ENCODE data around the gene NOP53. TPM values are rescaled to one million over a fixed set of nuclear protein-coding genes. Genes with fewer than 3 reads are reported as not detected.
"Not testable (repeated sequence)": the region's sequence is repeated elsewhere in the genome, so short reads cannot be mapped to it uniquely, and the experiment has no call there.

Gene NOP53
- total RNA-seq, 2 donors from 2014 or later = 189 to 220 TPM

DNA sequence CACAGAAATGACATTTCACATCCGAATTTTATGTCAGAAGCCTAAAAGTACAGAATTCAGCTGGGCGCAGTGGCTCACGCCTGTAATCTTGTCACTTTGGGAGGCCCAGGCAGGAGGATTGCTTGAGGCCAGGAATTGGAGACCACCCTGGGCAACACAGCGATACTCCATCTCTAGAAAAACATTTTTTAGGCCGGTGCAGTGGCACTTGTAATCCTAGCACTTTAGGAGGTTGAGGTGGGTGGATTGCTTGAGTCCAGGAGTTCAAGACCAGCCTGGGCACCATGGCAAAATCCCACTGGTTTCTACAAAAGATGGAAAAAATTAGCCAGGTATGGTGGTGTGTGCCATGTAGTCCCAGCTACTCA is 15.3 kb downstream of the NOP53 start:
- no peak for ATAC-seq (ENCODE audit: insufficient number of reproducible peaks, low FRiP score, low read depth)

DNA sequence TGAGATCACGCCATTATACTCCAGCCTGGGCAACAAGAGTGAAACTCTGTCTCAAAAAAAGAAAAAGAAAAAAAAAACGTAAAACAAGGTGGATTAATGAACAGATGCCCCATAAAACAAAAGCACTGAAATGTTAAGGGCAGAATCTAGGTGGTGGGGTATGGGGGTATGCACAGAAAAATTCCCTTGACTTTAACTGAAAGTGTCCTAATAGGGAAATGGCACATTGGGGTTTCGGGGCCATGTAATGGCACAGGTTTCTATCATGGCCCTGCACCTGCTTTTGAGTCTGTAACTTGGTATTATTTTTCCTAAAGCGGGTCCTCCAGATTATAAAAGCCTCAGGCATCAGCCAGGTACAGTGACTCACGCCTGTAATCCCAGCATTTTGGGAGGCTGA is 16.2 kb downstream of the NOP53 start:
- Histone ChIP-seq H3K27ac (no peak overlapping the region), H3K4me3 (no peak overlapping the region), H3K4me1 (ENCODE audit: control insufficient read depth in 1 of 2, low read depth in 2 of 2) (no peaks in the 10 kb centered on the region), H3K36me3 (peaks cover 21% of the 10 kb centered on the region), H3K27me3 (replicated peaks; ENCODE audit: insufficient read depth) (no peaks in the 10 kb centered on the region), H3K9me3 (no peaks in the 10 kb centered on the region)
- TF ChIP-seq, protein P1, sequence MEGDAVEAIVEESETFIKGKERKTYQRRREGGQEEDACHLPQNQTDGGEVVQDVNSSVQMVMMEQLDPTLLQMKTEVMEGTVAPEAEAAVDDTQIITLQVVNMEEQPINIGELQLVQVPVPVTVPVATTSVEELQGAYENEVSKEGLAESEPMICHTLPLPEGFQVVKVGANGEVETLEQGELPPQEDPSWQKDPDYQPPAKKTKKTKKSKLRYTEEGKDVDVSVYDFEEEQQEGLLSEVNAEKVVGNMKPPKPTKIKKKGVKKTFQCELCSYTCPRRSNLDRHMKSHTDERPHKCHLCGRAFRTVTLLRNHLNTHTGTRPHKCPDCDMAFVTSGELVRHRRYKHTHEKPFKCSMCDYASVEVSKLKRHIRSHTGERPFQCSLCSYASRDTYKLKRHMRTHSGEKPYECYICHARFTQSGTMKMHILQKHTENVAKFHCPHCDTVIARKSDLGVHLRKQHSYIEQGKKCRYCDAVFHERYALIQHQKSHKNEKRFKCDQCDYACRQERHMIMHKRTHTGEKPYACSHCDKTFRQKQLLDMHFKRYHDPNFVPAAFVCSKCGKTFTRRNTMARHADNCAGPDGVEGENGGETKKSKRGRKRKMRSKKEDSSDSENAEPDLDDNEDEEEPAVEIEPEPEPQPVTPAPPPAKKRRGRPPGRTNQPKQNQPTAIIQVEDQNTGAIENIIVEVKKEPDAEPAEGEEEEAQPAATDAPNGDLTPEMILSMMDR (IDR thresholded peaks at IDR 0.05) = no peak
- DNase-seq (ENCODE audit: low spot score) = no peak
- no peak for ATAC-seq (ENCODE audit: insufficient number of reproducible peaks, low FRiP score, low read depth)

More for the DNA sequence above, 15.3 kb downstream of the NOP53 start:
- no peak for DNase-seq (ENCODE audit: low spot score)
- TF ChIP-seq, protein P1 (IDR thresholded peaks at IDR 0.05) = no peak
- Histone ChIP-seq H3K27me3 (replicated peaks; ENCODE audit: insufficient read depth) (no peaks in the 10 kb centered on the region), H3K27ac (no peak overlapping the region), H3K36me3 (peaks cover 30% of the 10 kb centered on the region), H3K4me1 (ENCODE audit: control insufficient read depth in 1 of 2, low read depth in 2 of 2) (no peaks in the 10 kb centered on the region), H3K4me3 (no peak overlapping the region), H3K9me3 (no peaks in the 10 kb centered on the region)

DNA sequence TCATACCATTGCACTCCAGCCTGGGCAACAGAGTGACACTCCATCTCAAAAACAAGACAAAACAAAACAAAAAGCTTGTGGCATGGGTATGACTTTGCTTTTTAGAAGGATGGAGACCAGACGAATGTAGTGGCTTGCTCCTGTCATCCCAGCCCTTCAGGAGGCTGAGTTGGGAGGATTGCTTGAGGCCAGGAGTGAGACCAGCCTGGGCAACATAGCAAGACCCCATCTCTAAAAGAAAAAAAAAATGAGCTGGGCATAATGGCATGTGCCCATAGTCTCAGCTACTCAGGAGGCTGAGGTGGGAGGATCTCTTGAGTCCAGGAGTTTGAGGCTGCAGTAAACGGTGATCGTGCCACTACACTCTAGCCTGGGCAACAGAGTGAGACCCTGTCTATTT is 16.8 kb downstream of the NOP53 start:
- Histone ChIP-seq H3K27ac (no peak overlapping the region), H3K9me3 (no peaks in the 10 kb centered on the region), H3K27me3 (replicated peaks; ENCODE audit: insufficient read depth) (no peaks in the 10 kb centered on the region), H3K4me3 (no peak overlapping the region), H3K4me1 (ENCODE audit: control insufficient read depth in 1 of 2, low read depth in 2 of 2) (no peaks in the 10 kb centered on the region), H3K36me3 (peaks cover 15% of the 10 kb centered on the region)
- no peak for ATAC-seq (ENCODE audit: insufficient number of reproducible peaks, low FRiP score, low read depth)
- no peak for DNase-seq (ENCODE audit: low spot score)
- TF ChIP-seq, protein P1 (IDR thresholded peaks at IDR 0.05) = no peak

DNA sequence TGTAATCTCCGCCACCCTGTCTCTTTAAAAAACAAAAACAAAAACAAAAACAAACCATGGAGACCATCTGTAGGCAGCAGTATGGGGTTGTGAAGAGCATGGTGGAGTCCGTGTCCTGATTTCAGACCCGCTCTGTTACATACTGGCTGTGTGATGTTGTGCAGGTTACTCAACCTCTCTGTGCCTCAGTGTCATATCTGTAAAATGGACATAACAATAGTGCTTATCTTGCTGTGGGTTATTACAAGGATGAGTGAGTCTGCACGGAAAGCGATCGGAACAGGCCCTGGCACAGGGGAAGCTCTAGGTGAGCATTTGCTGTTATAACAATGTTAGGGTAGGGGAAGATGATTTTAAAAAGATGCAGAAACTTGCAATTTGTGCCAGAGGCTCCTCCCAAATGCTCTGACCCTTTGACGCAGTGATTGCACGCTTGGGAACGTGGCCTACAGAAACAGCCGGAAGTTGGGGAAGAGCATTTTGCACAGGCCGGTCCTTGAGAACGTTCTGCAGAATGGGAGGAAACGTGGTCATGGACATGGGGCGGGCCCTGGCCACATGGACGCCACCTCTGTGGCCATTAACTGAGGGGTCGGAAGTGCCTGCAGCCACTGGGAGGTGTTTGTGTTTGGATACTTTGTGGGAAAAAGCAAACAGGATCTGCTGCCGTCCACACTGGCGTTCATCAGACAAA is 17.4 kb downstream of the NOP53 start:
- Histone ChIP-seq H3K27me3 (replicated peaks; ENCODE audit: insufficient read depth) (no peaks in the 10 kb centered on the region), H3K4me1 (ENCODE audit: control insufficient read depth in 1 of 2, low read depth in 2 of 2) (no peaks in the 10 kb centered on the region), H3K27ac (no peak overlapping the region), H3K9me3 (no peaks in the 10 kb centered on the region), H3K36me3 (peaks cover 10% of the 10 kb centered on the region), H3K4me3 (no peak overlapping the region)
- ATAC-seq (ENCODE audit: insufficient number of reproducible peaks, low FRiP score, low read depth) (no peak), DNase-seq (ENCODE audit: low spot score) (no peak)
- TF ChIP-seq, protein P1 (IDR thresholded peaks at IDR 0.05) = no peak

DNA sequence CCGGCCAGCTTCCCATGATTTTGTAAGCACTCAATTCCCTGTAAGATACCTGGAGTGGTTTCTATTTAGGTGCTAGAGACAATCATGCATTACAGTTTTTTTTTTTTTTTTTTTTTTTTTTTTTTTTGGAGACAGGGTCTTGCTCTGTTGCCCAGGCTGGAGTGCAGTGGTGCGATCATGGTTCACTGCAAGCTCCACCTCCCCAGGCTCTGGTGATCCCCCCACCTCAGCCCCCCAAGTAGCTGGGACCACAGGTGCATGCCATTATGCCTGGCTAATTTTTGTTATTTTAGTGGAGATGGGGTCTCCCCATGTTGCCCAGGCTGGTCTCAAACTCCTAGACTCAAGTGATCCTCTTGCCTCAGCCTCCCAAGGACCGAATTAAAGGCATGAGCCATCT is 19.4 kb downstream of the NOP53 start:
- H3K27ac ChIP-seq; H3K27me3 ChIP-seq (replicated peaks; ENCODE audit: insufficient read depth); ATAC-seq (ENCODE audit: insufficient number of reproducible peaks, low FRiP score, low read depth); H3K36me3 ChIP-seq; H3K9me3 ChIP-seq; DNase-seq (ENCODE audit: low spot score); H3K4me3 ChIP-seq; H3K4me1 ChIP-seq (ENCODE audit: control insufficient read depth in 1 of 2, low read depth in 2 of 2): not testable (repeated sequence)

Data from thoracic aorta (tissue), 2 donors.